Breast epithelium (tissue), 4 donors: ENCODE measurements around the gene ERCC6L. TPM values are rescaled to one million over a fixed set of nuclear protein-coding genes. Genes with fewer than 3 reads are reported as not detected.

ENCODE experiments used
- DNase-seq, 2 donors: peaks; one replicate each; pipeline ENCODE4 v3.0.0-alpha.2; 2019; ENCODE audit warnings: low spot score in 2 of 2
- H3K27ac ChIP-seq, 2 donors: fragments of 200-600 bp; sonication (generic) in 1 of 2; one replicate each; pipeline ENCODE4 v1.5.1; 2016 to 2019; ENCODE audit warnings: mild to moderate bottlenecking in 1 of 2
- H3K27me3 ChIP-seq, 2 donors: fragments of 200-600 bp; sonication (generic) in 1 of 2; one replicate each; pipeline versions ENCODE4 v1.5.1 to v1.6.0; 2017 to 2019; ENCODE audit warnings: control low read depth in 1 of 2, mild to moderate bottlenecking in 1 of 2
- H3K36me3 ChIP-seq: fragments of 200-600 bp; one replicate; pipeline ENCODE4 v1.5.1; 2019
- H3K4me1 ChIP-seq, 2 donors: fragments of 200-600 bp; sonication (generic); one replicate each; pipeline ENCODE4 v1.5.1; 2016 to 2019; ENCODE audit warnings: control low read depth in 1 of 2
- H3K4me3 ChIP-seq, 3 donors: fragments of 200-600 bp; sonication (generic); 1 replicate in 2 of 3; 2 replicates in 1 of 3; pipeline ENCODE4 v1.5.1; 2016 to 2019; ENCODE audit warnings: mild to moderate bottlenecking in 3 of 3, moderate library complexity in 2 of 3
- H3K9me3 ChIP-seq, 2 donors: fragments of 200-600 bp; sonication (generic) in 1 of 2; one replicate each; pipeline ENCODE4 v1.5.1; 2016 to 2019; ENCODE audit warnings: control low read depth in 1 of 2
- POLR2A ChIP-seq: fragments of 450-650 bp; IDR thresholded peaks from one replicate; pipeline ENCODE4 v1.6.1; 2016; ENCODE audit warnings: antibody characterized with exemption, mild to moderate bottlenecking, moderate library complexity
- POLR2AphosphoS5 ChIP-seq, 3 donors: sonication (generic); formaldehyde crosslinking; IDR thresholded peaks; one replicate each; pipeline ENCODE4 v1.6.1; 2017; ENCODE audit warnings: antibody characterized with exemption in 3 of 3
- intact Hi-C: fragments of 100-400 bp; cut with DNase I; formaldehyde crosslinking; loops from one replicate; pipeline ENCODE4 v1.15.1; 2023; ENCODE audit warnings: low total_unique reads
- total RNA-seq, 3 donors: library from RNA; depleted of rRNA; stranded (reverse); fragments of >200 nt; gene quantifications; one replicate each; pipeline ENCODE4 v1.1.0, GENCODE V29; 2016
- TF ChIP-seq, protein P1 (sequence below), 3 donors: fragments of 450-650 bp; IDR thresholded peaks; one replicate each; pipeline ENCODE4 v1.5.1; 2016 to 2017; ENCODE audit warnings: antibody characterized with exemption in 3 of 3, mild to moderate bottlenecking in 3 of 3, moderate library complexity in 3 of 3

ERCC6L gene
- total RNA-seq, 3 donors from 2014 or later: 0.15 to 0.33 TPM; not detected in 1

DNA sequence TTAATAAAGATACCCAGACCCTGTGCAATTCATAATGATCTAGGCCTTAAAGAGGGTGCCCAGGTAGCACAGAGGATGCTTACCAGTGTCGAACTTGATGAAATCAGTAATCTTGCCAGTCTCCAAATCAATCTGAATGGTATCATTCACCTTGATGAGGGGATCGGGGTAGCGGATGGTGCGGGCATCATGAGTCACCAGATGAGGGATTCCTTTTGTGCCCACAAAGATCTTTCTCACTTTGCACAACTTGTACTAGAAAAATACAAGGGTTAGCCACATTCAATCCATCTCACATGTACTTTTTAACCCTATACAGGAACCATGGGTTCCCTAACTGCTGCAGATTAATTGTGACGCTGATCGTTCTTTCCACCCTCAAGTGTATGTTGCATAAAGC, 34.9 kb upstream of the ERCC6L start:
- peak overlapping the region in 1 of 3 donors; percentile 88 for H3K4me3 ChIP-seq
- H3K27ac ChIP-seq: no peak overlapping the region
- H3K9me3 ChIP-seq: no peaks in the 10 kb centered on the region
- no peaks in the 10 kb centered on the region for H3K36me3 ChIP-seq
- H3K4me1 ChIP-seq: peaks cover 0 to 7% of the 10 kb centered on the region in 2 donors
- intact Hi-C loops: no loop called here
- TF ChIP-seq POLR2A (no peak), POLR2AphosphoS5 (IDR thresholded peaks at IDR 0.05) (no peak)
- TF ChIP-seq, protein P1, sequence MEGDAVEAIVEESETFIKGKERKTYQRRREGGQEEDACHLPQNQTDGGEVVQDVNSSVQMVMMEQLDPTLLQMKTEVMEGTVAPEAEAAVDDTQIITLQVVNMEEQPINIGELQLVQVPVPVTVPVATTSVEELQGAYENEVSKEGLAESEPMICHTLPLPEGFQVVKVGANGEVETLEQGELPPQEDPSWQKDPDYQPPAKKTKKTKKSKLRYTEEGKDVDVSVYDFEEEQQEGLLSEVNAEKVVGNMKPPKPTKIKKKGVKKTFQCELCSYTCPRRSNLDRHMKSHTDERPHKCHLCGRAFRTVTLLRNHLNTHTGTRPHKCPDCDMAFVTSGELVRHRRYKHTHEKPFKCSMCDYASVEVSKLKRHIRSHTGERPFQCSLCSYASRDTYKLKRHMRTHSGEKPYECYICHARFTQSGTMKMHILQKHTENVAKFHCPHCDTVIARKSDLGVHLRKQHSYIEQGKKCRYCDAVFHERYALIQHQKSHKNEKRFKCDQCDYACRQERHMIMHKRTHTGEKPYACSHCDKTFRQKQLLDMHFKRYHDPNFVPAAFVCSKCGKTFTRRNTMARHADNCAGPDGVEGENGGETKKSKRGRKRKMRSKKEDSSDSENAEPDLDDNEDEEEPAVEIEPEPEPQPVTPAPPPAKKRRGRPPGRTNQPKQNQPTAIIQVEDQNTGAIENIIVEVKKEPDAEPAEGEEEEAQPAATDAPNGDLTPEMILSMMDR (IDR thresholded peaks at IDR 0.05): no peak
- DNase-seq: no peak
- peaks cover 0 to 4% of the 10 kb centered on the region in 2 donors for H3K27me3 ChIP-seq

DNA sequence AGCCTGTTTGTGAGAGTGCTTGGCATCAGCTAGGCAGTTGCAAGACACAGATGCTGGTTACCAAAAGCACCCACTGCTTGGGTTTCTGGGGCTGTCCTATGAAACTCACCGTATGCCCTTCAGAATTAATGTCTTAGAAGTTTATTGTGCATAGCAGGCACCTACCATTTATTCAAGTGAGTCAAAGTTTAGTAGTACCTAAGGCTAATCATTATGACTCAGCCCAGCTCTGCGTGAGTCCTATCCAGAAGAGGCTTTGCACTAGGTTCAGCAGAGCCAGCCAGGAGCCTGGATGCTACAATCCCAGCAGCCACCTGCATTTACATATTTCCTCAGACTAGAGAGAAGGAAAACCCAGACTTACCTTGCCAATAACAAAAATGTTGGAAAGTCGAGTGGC, 34.0 kb upstream of the ERCC6L start:
- Histone ChIP-seq H3K27ac (no peak overlapping the region), H3K4me1 (peaks cover 0 to 7% of the 10 kb centered on the region in 2 donors), H3K27me3 (no peaks in the 10 kb centered on the region), H3K4me3 (no peak overlapping the region), H3K36me3 (no peaks in the 10 kb centered on the region), H3K9me3 (no peaks in the 10 kb centered on the region)
- TF ChIP-seq POLR2A (no peak), POLR2AphosphoS5 (IDR thresholded peaks at IDR 0.05) (no peak)
- DNase-seq: no peak
- intact Hi-C loops: no loop called here

DNA sequence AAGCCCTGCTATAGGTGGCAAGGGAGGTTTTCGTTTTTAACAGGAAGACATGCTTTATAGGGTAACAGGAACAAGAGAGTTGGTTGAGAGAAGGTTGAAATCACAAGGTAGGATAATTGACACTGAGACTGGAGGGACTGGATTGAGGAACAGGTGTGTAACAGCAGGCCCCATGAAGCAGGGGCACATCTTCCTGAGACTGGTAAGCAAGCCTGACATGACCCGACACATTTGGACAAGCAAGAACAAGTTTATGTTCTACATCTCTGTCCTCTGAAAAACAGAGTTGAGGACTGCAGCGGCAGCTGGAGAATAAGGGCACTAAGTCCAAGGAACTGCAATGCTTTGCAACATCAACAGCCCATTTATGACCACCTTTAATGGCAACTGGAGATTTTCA, 33.0 kb upstream of the ERCC6L start:
- no peaks in the 10 kb centered on the region for H3K9me3 ChIP-seq
- no peak for TF ChIP-seq POLR2AphosphoS5 (IDR thresholded peaks at IDR 0.05)
- TF ChIP-seq POLR2A: no peak
- TF ChIP-seq, protein P1 (IDR thresholded peaks at IDR 0.05): no peak
- no peak overlapping the region for H3K4me3 ChIP-seq
- no peaks in the 10 kb centered on the region for H3K27me3 ChIP-seq
- H3K36me3 ChIP-seq: no peaks in the 10 kb centered on the region
- H3K27ac ChIP-seq: no peak overlapping the region
- DNase-seq: no peak
- peaks cover 0 to 7% of the 10 kb centered on the region in 2 donors for H3K4me1 ChIP-seq
- intact Hi-C loops: no loop called here

DNA sequence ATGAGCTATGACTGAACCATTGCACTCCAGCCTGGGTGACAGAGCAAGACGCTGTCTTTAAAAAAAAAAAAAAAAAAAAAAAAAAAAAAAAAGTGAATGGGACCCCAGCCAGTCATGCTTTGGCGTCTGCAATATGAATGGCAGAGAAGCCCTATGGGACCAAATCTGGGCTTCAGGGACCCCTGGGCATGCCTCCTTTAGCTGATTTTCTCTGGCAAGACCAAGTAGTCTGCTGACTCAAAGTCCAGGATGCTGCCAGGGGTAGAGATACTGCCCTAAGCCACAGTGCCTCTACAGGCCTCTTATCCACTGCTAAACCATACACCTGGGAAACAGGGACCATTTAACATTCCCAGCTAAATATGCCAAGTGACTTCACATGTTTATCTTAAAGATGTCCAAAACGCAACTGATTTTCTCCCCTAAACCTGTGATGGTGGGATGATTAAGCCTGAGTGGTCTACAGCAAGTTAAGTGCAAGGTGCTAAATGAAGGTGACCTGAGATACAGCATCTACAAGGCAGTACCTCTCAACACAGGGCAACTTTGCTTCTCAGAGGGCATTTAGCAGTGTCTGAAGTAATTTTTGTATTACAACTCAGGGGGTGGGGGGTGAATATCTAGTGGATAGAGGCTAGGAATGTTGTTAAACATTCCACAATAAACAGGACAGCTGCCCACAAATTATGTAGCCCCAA, 32.4 kb upstream of the ERCC6L start:
- Histone ChIP-seq H3K4me1 (peaks cover 0 to 7% of the 10 kb centered on the region in 2 donors), H3K4me3 (no peak overlapping the region), H3K9me3 (no peaks in the 10 kb centered on the region), H3K27me3 (no peaks in the 10 kb centered on the region), H3K27ac (no peak overlapping the region), H3K36me3 (no peaks in the 10 kb centered on the region)
- TF ChIP-seq POLR2A: no peak
- TF ChIP-seq POLR2AphosphoS5 (IDR thresholded peaks at IDR 0.05): no peak
- TF ChIP-seq, protein P1 (IDR thresholded peaks at IDR 0.05): no peak
- intact Hi-C loops: no loop called here
- no peak for DNase-seq

DNA sequence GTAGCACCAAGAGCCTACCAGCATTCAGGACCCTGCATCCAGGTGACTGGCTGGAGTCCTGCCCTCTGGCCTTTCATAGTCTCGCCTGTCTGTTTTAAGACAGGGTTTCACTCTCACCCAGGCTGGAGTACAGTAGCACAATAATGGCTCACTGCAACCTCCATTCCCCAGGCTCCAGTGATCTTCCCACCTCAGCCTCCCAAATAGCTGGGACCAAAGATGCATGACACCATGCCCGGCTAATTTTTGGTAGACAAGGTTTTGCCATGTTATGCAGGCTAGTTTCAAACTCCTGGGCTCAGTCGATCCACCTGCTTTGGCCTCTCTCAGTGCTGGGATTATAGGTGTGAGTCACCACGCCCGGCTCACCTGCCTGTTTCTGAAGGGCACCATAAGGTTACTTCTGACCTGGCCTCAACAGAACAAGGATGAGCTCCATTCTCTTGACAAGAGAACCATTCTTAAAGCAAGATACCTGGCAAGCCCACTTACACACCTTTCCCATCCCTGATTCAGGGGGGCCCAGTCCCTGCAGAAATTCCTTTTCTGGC, 31.6 kb upstream of the ERCC6L start:
- DNase-seq: no peak
- H3K27ac ChIP-seq: peak overlapping the region in 1 of 2 donors; percentile 20
- TF ChIP-seq, protein P1 (IDR thresholded peaks at IDR 0.05): no peak
- TF ChIP-seq POLR2A (no peak), POLR2AphosphoS5 (IDR thresholded peaks at IDR 0.05) (no peak)
- no peaks in the 10 kb centered on the region for H3K9me3 ChIP-seq
- intact Hi-C loops: no loop called here
- no peaks in the 10 kb centered on the region for H3K36me3 ChIP-seq
- no peak overlapping the region for H3K4me3 ChIP-seq
- H3K27me3 ChIP-seq: no peaks in the 10 kb centered on the region
- H3K4me1 ChIP-seq: peaks cover 0 to 1% of the 10 kb centered on the region in 2 donors
